Endothelial cell of umbilical vein (primary cell): ENCODE data around the gene HDLBP. TPM values are rescaled to one million over a fixed set of nuclear protein-coding genes. Genes with fewer than 3 reads are reported as not detected.

Experiments
- BruUV-seq: library from RNA; stranded (reverse); fragments of 400-500 nt; replicated peaks from 2 replicates; lab custom pipeline; 2021; lab: Mats Ljungman, UMichigan
- CTCF ChIA-PET: fragments of 300-600, 350-600 bp; sonication (Branson Sonifier 250); formaldehyde crosslinking; loops from one replicate; lab custom pipeline; 2021; ENCODE audit warnings: antibody characterized with exemption, inconsistent platforms; lab: Charles Lee
- POLR2A ChIA-PET: fragments of 300-600, 350-600 bp; sonication (Branson Sonifier 250); formaldehyde crosslinking; loops from one replicate; lab custom pipeline; 2021; ENCODE audit warnings: antibody characterized with exemption, inconsistent platforms; lab: Charles Lee
- DNase-seq: peaks from one replicate; pipeline ENCODE4 v3.0.0-alpha.2; 2011; ENCODE audit warnings: low read depth, low spot score
- FAIRE-seq: peaks from 2 replicates; lab custom pipeline; 2011; peaks lifted over from hg19 to GRCh38; lab: Jason Lieb, UNC
- H2AFZ ChIP-seq: 2 replicates; pipeline ENCODE4 v1.6.0; 2012; ENCODE audit warnings: low read depth, low read length, control low read depth, inconsistent platforms
- H3K27ac ChIP-seq: 2 replicates; pipeline ENCODE4 v1.5.1; 2011; ENCODE audit warnings: low read depth, mild to moderate bottlenecking, control low read depth, low read length, moderate library complexity; ENCODE audit not compliant: insufficient read depth
- H3K27me3 ChIP-seq, 2 experiments: 2 replicates each; pipeline versions ENCODE4 v1.6.0 to v1.6.1; 2011; ENCODE audit warnings: low read length in 2 of 2, mixed read lengths in 1 of 2; ENCODE audit not compliant: control insufficient read depth in 2 of 2, insufficient read depth in 2 of 2
- H3K36me3 ChIP-seq, 2 experiments: 2 replicates in 1 of 2; 3 replicates in 1 of 2; pipeline ENCODE4 v1.5.1; 2011; ENCODE audit warnings: low read length in 2 of 2, mild to moderate bottlenecking in 1 of 2, moderate library complexity in 1 of 2; ENCODE audit not compliant: control insufficient read depth in 2 of 2, insufficient read depth in 2 of 2; ENCODE audit errors: extremely low read depth in 1 of 2
- H3K4me1 ChIP-seq: 3 replicates; pipeline ENCODE4 v1.5.1; 2011; ENCODE audit warnings: mild to moderate bottlenecking, low read length; ENCODE audit not compliant: control insufficient read depth, insufficient read depth; ENCODE audit errors: extremely low read depth
- H3K4me2 ChIP-seq: 2 replicates; pipeline ENCODE4 v1.6.1; 2011; ENCODE audit warnings: low read length, control low read depth, mixed read lengths; ENCODE audit not compliant: insufficient read depth
- H3K4me3 ChIP-seq, 3 experiments: fragments of 200-600 bp in 1 of 3; sonication (generic), shearing (Covaris generic) in 1 of 3; replicated peaks in 1 of 3; 2 replicates each; pipeline ENCODE4 v1.5.1; 2011 to 2016; ENCODE audit warnings: control low read depth in 3 of 3, low read length in 3 of 3, mild to moderate bottlenecking in 2 of 3, inconsistent platforms in 1 of 3, low read depth in 1 of 3, moderate library complexity in 1 of 3; ENCODE audit not compliant: insufficient read depth in 1 of 3
- H3K79me2 ChIP-seq: 2 replicates; pipeline ENCODE4 v1.6.0; 2012; ENCODE audit warnings: low read length, inconsistent platforms; ENCODE audit not compliant: control insufficient read depth, insufficient read depth
- H3K9ac ChIP-seq: replicated peaks from 2 replicates; pipeline ENCODE3; 2011; ENCODE audit warnings: low read length, control low read depth; ENCODE audit not compliant: insufficient read depth; ENCODE audit errors: extremely low read depth
- H3K9me1 ChIP-seq: replicated peaks from 3 replicates; pipeline ENCODE4 v1.6.0; 2011; ENCODE audit warnings: mild to moderate bottlenecking, low read length; ENCODE audit not compliant: control insufficient read depth, insufficient read depth; ENCODE audit errors: extremely low read depth
- H3K9me3 ChIP-seq: replicated peaks from 2 replicates; pipeline ENCODE4 v1.5.1; 2012; ENCODE audit warnings: low read length, inconsistent platforms; ENCODE audit not compliant: control insufficient read depth, insufficient read depth
- H4K20me1 ChIP-seq: replicated peaks from 2 replicates; pipeline ENCODE3; 2011; ENCODE audit warnings: mild to moderate bottlenecking, low read length; ENCODE audit not compliant: control insufficient read depth, insufficient read depth; ENCODE audit errors: extremely low read depth
- FOS ChIP-seq: IDR thresholded peaks from 2 replicates; pipeline ENCODE4 v1.6.1; 2011; ENCODE audit warnings: mild to moderate bottlenecking, low read length, moderate library complexity, borderline replicate concordance; ENCODE audit not compliant: insufficient read depth
- GATA2 ChIP-seq: IDR thresholded peaks from 2 replicates; pipeline ENCODE4 v1.7.0; 2011; ENCODE audit warnings: low read depth, mild to moderate bottlenecking, moderate library complexity, mixed read lengths, low read length; ENCODE audit not compliant: insufficient read length, insufficient read depth
- JUN ChIP-seq: IDR thresholded peaks from 2 replicates; pipeline ENCODE4 v1.6.1; 2011; ENCODE audit warnings: borderline replicate concordance, low read depth; ENCODE audit not compliant: insufficient read length, insufficient read depth
- MYC ChIP-seq: IDR thresholded peaks from one replicate; pipeline ENCODE4 v1.6.1; 2011; ENCODE audit warnings: mild to moderate bottlenecking, low read depth, low read length
- POLR2A ChIP-seq: IDR thresholded peaks from 2 replicates; pipeline ENCODE4 v1.6.1; 2012; ENCODE audit warnings: low read depth, mild to moderate bottlenecking, control low read depth, low read length
- POLR2AphosphoS5 ChIP-seq: IDR thresholded peaks from 2 replicates; pipeline ENCODE4 v1.6.1; 2012; ENCODE audit warnings: low read depth, mild to moderate bottlenecking, control low read depth, low read length, moderate library complexity; ENCODE audit not compliant: insufficient read depth
- dilution Hi-C: fragments of 300-500 bp; cut with MboI; formaldehyde crosslinking; loops from one replicate; pipeline ENCODE4 v1.15.0; 2019; ENCODE audit warnings: low sequenced_read_pairs; ENCODE audit not compliant: extremely low pct_ligation_motif_present
- intact Hi-C: fragments of 100-400 bp; cut with micrococcal nuclease; formaldehyde crosslinking; loops from one replicate; pipeline ENCODE4 v1.10.0; 2022
- polyA plus RNA-seq, 4 experiments: library from polyadenylated mRNA; depleted of rRNA in 3 of 4; stranded (reverse) in 3 of 4; unstranded in 1 of 4; fragments of >200 nt; gene quantifications; 2 replicates each; pipeline versions ENCODE4 v1.2.1 to v1.2.3, GENCODE V29; 2011 to 2012; ENCODE audit warnings: missing spikeins in 1 of 4
- total RNA-seq: library from RNA; stranded (reverse); gene quantifications from 2 replicates; pipeline ENCODE4 v1.2.3, GENCODE V29; 2021
- TF ChIP-seq, protein P1 (sequence below): IDR thresholded peaks from 2 replicates; pipeline ENCODE4 v1.6.1; 2011; ENCODE audit not compliant: insufficient read depth, insufficient read length
- TF ChIP-seq, protein P2 (sequence below), 2 donors: IDR thresholded peaks; 1 replicate in 1 of 2; 2 replicates in 1 of 2; pipeline ENCODE4 v1.5.1; 2011; ENCODE audit warnings: low read length in 2 of 2, mild to moderate bottlenecking in 2 of 2, moderate library complexity in 2 of 2, control low read depth in 1 of 2, inconsistent platforms in 1 of 2, low read depth in 1 of 2; ENCODE audit not compliant: insufficient read depth in 1 of 2; ENCODE audit errors: extremely low read depth in 1 of 2

HDLBP gene
- total and polyA plus RNA-seq, 2 donors (not counting 3 experiments of a cell fraction or from before 2014, with no cell fraction given) = 379 to 569 TPM

DNA sequence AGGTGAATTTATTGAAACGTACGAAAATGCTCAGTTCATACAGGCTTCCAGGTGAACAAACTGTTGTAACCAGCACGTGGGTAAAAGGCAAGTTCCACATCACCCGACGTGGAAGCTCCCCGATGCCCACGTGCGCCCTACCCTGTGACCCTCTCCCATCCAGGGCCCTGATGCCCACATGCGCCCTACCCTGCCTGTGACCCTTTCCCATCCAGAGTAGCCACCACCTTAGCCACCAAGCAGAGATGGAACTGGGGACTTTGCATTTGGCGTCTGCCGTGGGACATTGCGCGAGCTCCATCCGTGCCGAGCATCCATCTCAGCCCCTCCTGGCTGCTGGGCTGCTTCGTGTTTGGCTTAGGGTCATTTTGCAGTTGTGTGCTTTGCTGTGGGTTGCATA is 89.5 kb downstream of the HDLBP start:
- H3K27ac ChIP-seq = no peak overlapping the region
- H3K9me1 ChIP-seq = no peaks in the 10 kb centered on the region
- H3K36me3 ChIP-seq = peaks cover 8 to 39% of the 10 kb centered on the region in 2 experiments
- dilution Hi-C loops = no loop called here
- no peaks in the 10 kb centered on the region for H4K20me1 ChIP-seq
- TF ChIP-seq POLR2A (no peak), POLR2AphosphoS5 (no peak), MYC (no peak), FOS (no peak), GATA2 (no peak), JUN (no peak)
- TF ChIP-seq, protein P1, sequence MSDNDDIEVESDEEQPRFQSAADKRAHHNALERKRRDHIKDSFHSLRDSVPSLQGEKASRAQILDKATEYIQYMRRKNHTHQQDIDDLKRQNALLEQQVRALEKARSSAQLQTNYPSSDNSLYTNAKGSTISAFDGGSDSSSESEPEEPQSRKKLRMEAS = no peak
- TF ChIP-seq, protein P2, sequence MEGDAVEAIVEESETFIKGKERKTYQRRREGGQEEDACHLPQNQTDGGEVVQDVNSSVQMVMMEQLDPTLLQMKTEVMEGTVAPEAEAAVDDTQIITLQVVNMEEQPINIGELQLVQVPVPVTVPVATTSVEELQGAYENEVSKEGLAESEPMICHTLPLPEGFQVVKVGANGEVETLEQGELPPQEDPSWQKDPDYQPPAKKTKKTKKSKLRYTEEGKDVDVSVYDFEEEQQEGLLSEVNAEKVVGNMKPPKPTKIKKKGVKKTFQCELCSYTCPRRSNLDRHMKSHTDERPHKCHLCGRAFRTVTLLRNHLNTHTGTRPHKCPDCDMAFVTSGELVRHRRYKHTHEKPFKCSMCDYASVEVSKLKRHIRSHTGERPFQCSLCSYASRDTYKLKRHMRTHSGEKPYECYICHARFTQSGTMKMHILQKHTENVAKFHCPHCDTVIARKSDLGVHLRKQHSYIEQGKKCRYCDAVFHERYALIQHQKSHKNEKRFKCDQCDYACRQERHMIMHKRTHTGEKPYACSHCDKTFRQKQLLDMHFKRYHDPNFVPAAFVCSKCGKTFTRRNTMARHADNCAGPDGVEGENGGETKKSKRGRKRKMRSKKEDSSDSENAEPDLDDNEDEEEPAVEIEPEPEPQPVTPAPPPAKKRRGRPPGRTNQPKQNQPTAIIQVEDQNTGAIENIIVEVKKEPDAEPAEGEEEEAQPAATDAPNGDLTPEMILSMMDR (IDR thresholded peaks at IDR 0.05; ENCODE audit: extremely low read depth in 1 of 2, insufficient read depth in 1 of 2, low read depth in 1 of 2, low read length in 2 of 2) = no peak
- H3K4me3 ChIP-seq = no peak overlapping the region
- H3K27me3 ChIP-seq = no peaks in the 10 kb centered on the region
- no peak overlapping the region for H2AFZ ChIP-seq
- BruUV-seq = no TSS peak
- FAIRE-seq (no peak), DNase-seq (no peak)
- H3K4me2 ChIP-seq = no peak overlapping the region
- intact Hi-C loops = loop anchor here (2.0 kb wide), 2 partner anchors 147 to 311 kb away; no protein-coding TSS in a partner anchor
- POLR2A ChIA-PET = no interaction called here
- peaks cover 23% of the 10 kb centered on the region for H3K4me1 ChIP-seq
- H3K79me2 ChIP-seq = no peaks in the 10 kb centered on the region
- CTCF ChIA-PET = no interaction called here
- no peak overlapping the region for H3K9ac ChIP-seq
- H3K9me3 ChIP-seq = no peaks in the 10 kb centered on the region
